Lung (tissue), 12 donors: ENCODE measurements around the gene ETV3. TPM values are rescaled to one million over a fixed set of nuclear protein-coding genes. Genes with fewer than 3 reads are reported as not detected.

ENCODE experiments used
- ATAC-seq: fragments of 200-7000 bp; cut with Tn5 transposase; one replicate; pipeline ENCODE4 v1.9.1; 2020; ENCODE audit warnings: moderate number of reproducible peaks; ENCODE audit not compliant: insufficient read depth, low FRiP score
- DNase-seq, 3 donors: peaks; one replicate each; pipeline ENCODE4 v3.0.0-alpha.2; 2013 to 2017
- H3K27ac ChIP-seq, 2 donors: one replicate each; pipeline ENCODE4 v1.5.1; 2013; ENCODE audit warnings: mild to moderate bottlenecking in 2 of 2, moderate library complexity in 2 of 2, control low read depth in 1 of 2, inconsistent platforms in 1 of 2, low read depth in 1 of 2, low read length in 1 of 2
- H3K27me3 ChIP-seq, 3 donors: one replicate each; pipeline ENCODE4 v1.5.1; 2013; ENCODE audit warnings: low read length in 2 of 3; ENCODE audit not compliant: control insufficient read depth in 3 of 3, insufficient read depth in 3 of 3
- H3K36me3 ChIP-seq, 4 donors: one replicate each; pipeline ENCODE4 v1.5.1; 2013; ENCODE audit warnings: low read length in 4 of 4, mild to moderate bottlenecking in 1 of 4, moderate library complexity in 1 of 4; ENCODE audit not compliant: control insufficient read depth in 4 of 4, insufficient read depth in 4 of 4
- H3K4me1 ChIP-seq, 5 donors: one replicate each; pipeline ENCODE4 v1.5.1; 2013; ENCODE audit warnings: low read length in 5 of 5, mild to moderate bottlenecking in 2 of 5, moderate library complexity in 1 of 5; ENCODE audit not compliant: control insufficient read depth in 5 of 5, insufficient read depth in 5 of 5
- H3K4me3 ChIP-seq: one replicate; pipeline ENCODE4 v1.5.1; 2013; ENCODE audit warnings: mild to moderate bottlenecking, control low read depth, moderate library complexity
- H3K9ac ChIP-seq, 2 donors: one replicate each; pipeline ENCODE4 v1.5.1; 2013; ENCODE audit warnings: low read length in 2 of 2, control low read depth in 1 of 2; ENCODE audit not compliant: insufficient read depth in 1 of 2
- H3K9me3 ChIP-seq, 4 donors: one replicate each; pipeline ENCODE4 v1.5.1; 2013; ENCODE audit warnings: low read length in 3 of 4, mild to moderate bottlenecking in 1 of 4, moderate library complexity in 1 of 4; ENCODE audit not compliant: control insufficient read depth in 4 of 4, insufficient read depth in 3 of 4
- CTCF ChIP-seq: IDR thresholded peaks from 2 replicates; pipeline ENCODE4 v1.5.1; 2012; ENCODE audit warnings: mild to moderate bottlenecking; ENCODE audit errors: control extremely low read depth, extremely low read depth
- WGBS, 2 donors: extraction: QIAGEN DNeasy Blood & Tissue Kit; methylation state at CpG; one replicate each; pipeline ENCODE4 v1.1.7; 2013; 5-methylcytosine and 5-hydroxymethylcytosine counted together
- polyA plus RNA-seq, 2 donors: library from polyadenylated mRNA; stranded (reverse); fragments of 200-250 nt; gene quantifications; one replicate each; pipeline ENCODE4 v1.2.1, GENCODE V29; 2013
- total RNA-seq, 2 donors: library from RNA; depleted of rRNA in 1 of 2; stranded (reverse); fragments of >200 nt in 1 of 2; gene quantifications; one replicate each; pipeline ENCODE4 v1.2.1, GENCODE V29; 2014 to 2021
- donor health status: control.
- donor health status: control.
- donor health status: Bipolar disorder and iron deficiency.
- donor health status: healthy.
- donor health status: DM: yes; HTN: yes; CAD: no.

Gene ETV3
- total and polyA plus RNA-seq, 4 donors, result 7.9 to 31.5 (median 19.3) TPM

GRCh38 chr1:157163273-157164127, 25.3 kb upstream of the ETV3 start:
- H3K4me3 ChIP-seq, result no peak overlapping the region
- peak; percentile 74 for ATAC-seq

GRCh38 chr1:157162345-157162744, 24.1 kb upstream of the ETV3 start:
- H3K9ac ChIP-seq, result no peak overlapping the region
- peaks cover 0 to 2% (median 0%) of the 10 kb centered on the region in 5 donors for H3K4me1 ChIP-seq
- WGBS, 2 donors, result 68 to 94% methylated on average over 4 of the region's 4 CpGs
- peaks cover 0 to 4% (median 0%) of the 10 kb centered on the region in 3 donors for H3K27me3 ChIP-seq
- H3K4me3 ChIP-seq, result no peak overlapping the region
- peak in 2 of 3 donors; percentile 34 to 57 for DNase-seq
- TF ChIP-seq CTCF, result no peak
- ATAC-seq, result no peak
- H3K9me3 ChIP-seq, result no peaks in the 10 kb centered on the region
- no peaks in the 10 kb centered on the region for H3K36me3 ChIP-seq
- no peak overlapping the region for H3K27ac ChIP-seq

More at GRCh38 chr1:157163273-157164127, 25.3 kb upstream of the ETV3 start:
- peak; percentile 59 to 78 (median 70) for DNase-seq
- Histone ChIP-seq H3K27ac (no peak overlapping the region), H3K4me1 (peaks cover 0 to 2% (median 0%) of the 10 kb centered on the region in 5 donors), H3K9me3 (no peaks in the 10 kb centered on the region), H3K36me3 (no peaks in the 10 kb centered on the region), H3K27me3 (peaks cover 0 to 4% (median 0%) of the 10 kb centered on the region in 3 donors), H3K9ac (no peak overlapping the region)
- 15 to 20% methylated on average over 21 of the region's 21 CpGs for WGBS, 2 donors
- peak; percentile 73 for TF ChIP-seq CTCF

GRCh38 chr1:157161901-157162300, 23.7 kb upstream of the ETV3 start:
- H3K9me3 ChIP-seq, result no peaks in the 10 kb centered on the region
- no peaks in the 10 kb centered on the region for H3K36me3 ChIP-seq
- no peak for DNase-seq
- no peak for ATAC-seq
- peaks cover 0 to 4% (median 2%) of the 10 kb centered on the region in 3 donors for H3K27me3 ChIP-seq
- H3K4me1 ChIP-seq, result peaks cover 0 to 2% (median 0%) of the 10 kb centered on the region in 5 donors
- no peak overlapping the region for H3K27ac ChIP-seq
- H3K4me3 ChIP-seq, result no peak overlapping the region
- WGBS, 2 donors, result 78 to 81% methylated on average over 5 of the region's 5 CpGs
- no peak for TF ChIP-seq CTCF
- no peak overlapping the region for H3K9ac ChIP-seq
